Measurements from ENCODE around the gene VEPH1.

The VEPH1 gene

GRCh38 chr3:157249606-157250005 lies 253.6 kb downstream of the VEPH1 start:
- Histone ChIP-seq H2BK120ac (ENCODE audit: low read depth, low read length) (no peak overlapping the region), H4K5ac (ENCODE audit: low read length) (no peak overlapping the region), H3K27me3 (ENCODE audit: insufficient read depth, low read length, poor library complexity) (no peaks in the 10 kb centered on the region), H3K18ac (ENCODE audit: low read length) (no peak overlapping the region), H2BK15ac (replicated peaks; ENCODE audit: low read depth) (no peak overlapping the region), H3K79me2 (ENCODE audit: control insufficient read depth, insufficient read depth, low read length) (no peaks in the 10 kb centered on the region), H3K4me1 (ENCODE audit: control insufficient read depth, low read depth, low read length) (no peaks in the 10 kb centered on the region), H4K8ac (ENCODE audit: low read depth, low read length) (no peak overlapping the region), H3K23ac (ENCODE audit: low read length) (no peak overlapping the region), H3K4ac (ENCODE audit: low read depth, low read length) (no peak overlapping the region), H3K4me2 (ENCODE audit: low read length) (no peak overlapping the region), H3K56ac (ENCODE audit: low read length) (no peak overlapping the region), H3K4me3 (ENCODE audit: low read length) (no peak overlapping the region), H2AK5ac (ENCODE audit: low read length) (no peak overlapping the region), H3K36me3 (ENCODE audit: control insufficient read depth, insufficient read depth, low read length) (no peaks in the 10 kb centered on the region), H3K9ac (ENCODE audit: low read length) (no peak overlapping the region), H3K27ac (ENCODE audit: low read depth, low read length) (no peak overlapping the region), H3K79me1 (ENCODE audit: low read length) (no peaks in the 10 kb centered on the region), H2BK5ac (ENCODE audit: low read length) (no peak overlapping the region)
- DNase-seq, result no peak
- no CpG with 5 or more reads among the region's 5 CpGs for WGBS (ENCODE audit: extremely low coverage, insufficient coverage, low lambda C conversion rate)

- Histone ChIP-seq H3K56ac (ENCODE audit: low read length) (no peak overlapping the region), H3K4me2 (ENCODE audit: low read length) (no peak overlapping the region), H3K27me3 (ENCODE audit: insufficient read depth, low read length, poor library complexity) (no peaks in the 10 kb centered on the region), H3K36me3 (ENCODE audit: control insufficient read depth, insufficient read depth, low read length) (no peaks in the 10 kb centered on the region), H4K5ac (ENCODE audit: low read length) (no peak overlapping the region), H3K79me1 (ENCODE audit: low read length) (no peaks in the 10 kb centered on the region), H2BK15ac (replicated peaks; ENCODE audit: low read depth) (no peak overlapping the region), H3K79me2 (ENCODE audit: control insufficient read depth, insufficient read depth, low read length) (no peaks in the 10 kb centered on the region), H3K18ac (ENCODE audit: low read length) (no peak overlapping the region), H2BK120ac (ENCODE audit: low read depth, low read length) (no peak overlapping the region), H3K23ac (ENCODE audit: low read length) (no peak overlapping the region), H3K4me1 (ENCODE audit: control insufficient read depth, low read depth, low read length) (no peaks in the 10 kb centered on the region), H3K4ac (ENCODE audit: low read depth, low read length) (no peak overlapping the region), H3K4me3 (ENCODE audit: low read length) (no peak overlapping the region), H2BK5ac (ENCODE audit: low read length) (no peak overlapping the region), H3K27ac (ENCODE audit: low read depth, low read length) (no peak overlapping the region), H3K9ac (ENCODE audit: low read length) (no peak overlapping the region), H2AK5ac (ENCODE audit: low read length) (no peak overlapping the region), H4K8ac (ENCODE audit: low read depth, low read length) (no peak overlapping the region)
- DNase-seq, result peak; percentile 77
- WGBS (ENCODE audit: extremely low coverage, insufficient coverage, low lambda C conversion rate), result no CpG with 5 or more reads among the region's 5 CpGs
Measured at GRCh38 chr3:157248590-157249422, 254.4 kb downstream of the VEPH1 start.

GRCh38 chr3:157247391-157247790 lies 255.8 kb downstream of the VEPH1 start:
- H3K27ac ChIP-seq (ENCODE audit: low read depth, low read length), result no peak overlapping the region
- DNase-seq, result no peak
- no CpG with 5 or more reads among the region's 1 CpG for WGBS (ENCODE audit: extremely low coverage, insufficient coverage, low lambda C conversion rate)

GRCh38 chr3:157242836-157243235 lies 260.4 kb downstream of the VEPH1 start:
- no peaks in the 10 kb centered on the region for H3K4me1 ChIP-seq (ENCODE audit: control insufficient read depth, low read depth, low read length)
- H3K23ac ChIP-seq (ENCODE audit: low read length), result no peak overlapping the region
- no peak for DNase-seq
- no peak overlapping the region for H3K4ac ChIP-seq (ENCODE audit: low read depth, low read length)
- H3K18ac ChIP-seq (ENCODE audit: low read length), result no peak overlapping the region
- H3K36me3 ChIP-seq (ENCODE audit: control insufficient read depth, insufficient read depth, low read length), result no peaks in the 10 kb centered on the region
- H3K79me2 ChIP-seq (ENCODE audit: control insufficient read depth, insufficient read depth, low read length), result no peaks in the 10 kb centered on the region
- H3K4me3 ChIP-seq (ENCODE audit: low read length), result no peak overlapping the region
- no CpG with 5 or more reads among the region's 1 CpG for WGBS (ENCODE audit: extremely low coverage, insufficient coverage, low lambda C conversion rate)
- H3K27me3 ChIP-seq (ENCODE audit: insufficient read depth, low read length, poor library complexity), result no peaks in the 10 kb centered on the region
- no peak overlapping the region for H4K5ac ChIP-seq (ENCODE audit: low read length)
- no peak overlapping the region for H2BK15ac ChIP-seq (replicated peaks; ENCODE audit: low read depth)
- H3K27ac ChIP-seq (ENCODE audit: low read depth, low read length), result no peak overlapping the region
- H3K56ac ChIP-seq (ENCODE audit: low read length), result no peak overlapping the region
- no peak overlapping the region for H2BK120ac ChIP-seq (ENCODE audit: low read depth, low read length)
- H3K9ac ChIP-seq (ENCODE audit: low read length), result no peak overlapping the region
- H2BK5ac ChIP-seq (ENCODE audit: low read length), result no peak overlapping the region
- H2AK5ac ChIP-seq (ENCODE audit: low read length), result no peak overlapping the region
- H4K8ac ChIP-seq (ENCODE audit: low read depth, low read length), result no peak overlapping the region
- no peaks in the 10 kb centered on the region for H3K79me1 ChIP-seq (ENCODE audit: low read length)
- no peak overlapping the region for H3K4me2 ChIP-seq (ENCODE audit: low read length)

More at GRCh38 chr3:157247391-157247790, 255.8 kb downstream of the VEPH1 start:
- Histone ChIP-seq H3K23ac (ENCODE audit: low read length) (no peak overlapping the region), H2BK120ac (ENCODE audit: low read depth, low read length) (no peak overlapping the region), H3K79me2 (ENCODE audit: control insufficient read depth, insufficient read depth, low read length) (no peaks in the 10 kb centered on the region), H3K36me3 (ENCODE audit: control insufficient read depth, insufficient read depth, low read length) (no peaks in the 10 kb centered on the region), H2AK5ac (ENCODE audit: low read length) (no peak overlapping the region), H3K4me1 (ENCODE audit: control insufficient read depth, low read depth, low read length) (no peaks in the 10 kb centered on the region), H3K56ac (ENCODE audit: low read length) (no peak overlapping the region), H3K4me2 (ENCODE audit: low read length) (no peak overlapping the region), H3K18ac (ENCODE audit: low read length) (no peak overlapping the region), H2BK5ac (ENCODE audit: low read length) (no peak overlapping the region), H3K79me1 (ENCODE audit: low read length) (no peaks in the 10 kb centered on the region), H2BK15ac (replicated peaks; ENCODE audit: low read depth) (no peak overlapping the region), H3K27me3 (ENCODE audit: insufficient read depth, low read length, poor library complexity) (no peaks in the 10 kb centered on the region), H3K4ac (ENCODE audit: low read depth, low read length) (no peak overlapping the region), H4K5ac (ENCODE audit: low read length) (no peak overlapping the region), H4K8ac (ENCODE audit: low read depth, low read length) (no peak overlapping the region), H3K9ac (ENCODE audit: low read length) (no peak overlapping the region), H3K4me3 (ENCODE audit: low read length) (no peak overlapping the region)

- H4K8ac ChIP-seq (ENCODE audit: low read depth, low read length), result no peak overlapping the region
- H3K9ac ChIP-seq (ENCODE audit: low read length), result no peak overlapping the region
- H3K27me3 ChIP-seq (ENCODE audit: insufficient read depth, low read length, poor library complexity), result no peaks in the 10 kb centered on the region
- no peak overlapping the region for H3K27ac ChIP-seq (ENCODE audit: low read depth, low read length)
- no peak for DNase-seq
- H3K79me1 ChIP-seq (ENCODE audit: low read length), result no peaks in the 10 kb centered on the region
- no peak overlapping the region for H2AK5ac ChIP-seq (ENCODE audit: low read length)
- no peak overlapping the region for H2BK120ac ChIP-seq (ENCODE audit: low read depth, low read length)
- H3K36me3 ChIP-seq (ENCODE audit: control insufficient read depth, insufficient read depth, low read length), result no peaks in the 10 kb centered on the region
- H3K4me1 ChIP-seq (ENCODE audit: control insufficient read depth, low read depth, low read length), result no peaks in the 10 kb centered on the region
- no peaks in the 10 kb centered on the region for H3K79me2 ChIP-seq (ENCODE audit: control insufficient read depth, insufficient read depth, low read length)
- no peak overlapping the region for H3K23ac ChIP-seq (ENCODE audit: low read length)
- H2BK15ac ChIP-seq (replicated peaks; ENCODE audit: low read depth), result no peak overlapping the region
- H3K18ac ChIP-seq (ENCODE audit: low read length), result no peak overlapping the region
- no peak overlapping the region for H3K56ac ChIP-seq (ENCODE audit: low read length)
- WGBS (ENCODE audit: extremely low coverage, insufficient coverage, low lambda C conversion rate), result no CpG with 5 or more reads among the region's 4 CpGs
- H3K4me3 ChIP-seq (ENCODE audit: low read length), result no peak overlapping the region
- no peak overlapping the region for H4K5ac ChIP-seq (ENCODE audit: low read length)
- no peak overlapping the region for H2BK5ac ChIP-seq (ENCODE audit: low read length)
- H3K4ac ChIP-seq (ENCODE audit: low read depth, low read length), result no peak overlapping the region
- no peak overlapping the region for H3K4me2 ChIP-seq (ENCODE audit: low read length)
Measured at GRCh38 chr3:157241599-157241998, 261.6 kb downstream of the VEPH1 start.

DNA sequence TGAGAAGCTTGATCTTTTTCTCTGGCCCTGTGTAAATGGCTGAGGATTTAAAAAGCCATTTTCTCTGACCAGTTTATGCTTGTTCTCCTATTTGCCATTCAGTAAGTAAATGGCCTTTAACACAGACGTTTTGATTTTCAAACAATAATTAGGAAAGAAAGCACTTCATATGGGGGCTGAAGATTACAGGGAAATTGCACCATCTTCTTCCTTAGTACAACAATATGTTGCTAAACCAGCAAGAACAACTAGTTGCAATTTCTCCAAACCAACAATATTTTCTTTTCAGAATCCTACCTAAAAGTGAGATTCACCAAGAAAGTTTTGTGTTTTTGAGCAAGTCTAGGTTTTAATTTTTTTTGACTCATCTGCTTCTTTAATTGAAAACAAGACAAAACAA lies 262.8 kb downstream of the VEPH1 start:
- Histone ChIP-seq H3K9ac (ENCODE audit: low read length) (no peak overlapping the region), H4K5ac (ENCODE audit: low read length) (no peak overlapping the region), H3K4me3 (ENCODE audit: low read length) (no peak overlapping the region), H2AK5ac (ENCODE audit: low read length) (no peak overlapping the region), H3K4me2 (ENCODE audit: low read length) (no peak overlapping the region), H2BK120ac (ENCODE audit: low read depth, low read length) (no peak overlapping the region), H3K23ac (ENCODE audit: low read length) (no peak overlapping the region), H3K18ac (ENCODE audit: low read length) (no peak overlapping the region), H3K4me1 (ENCODE audit: control insufficient read depth, low read depth, low read length) (no peaks in the 10 kb centered on the region), H2BK15ac (replicated peaks; ENCODE audit: low read depth) (no peak overlapping the region), H3K27me3 (ENCODE audit: insufficient read depth, low read length, poor library complexity) (no peaks in the 10 kb centered on the region), H3K36me3 (ENCODE audit: control insufficient read depth, insufficient read depth, low read length) (no peaks in the 10 kb centered on the region), H2BK5ac (ENCODE audit: low read length) (no peak overlapping the region), H4K8ac (ENCODE audit: low read depth, low read length) (no peak overlapping the region), H3K4ac (ENCODE audit: low read depth, low read length) (no peak overlapping the region), H3K56ac (ENCODE audit: low read length) (no peak overlapping the region), H3K79me2 (ENCODE audit: control insufficient read depth, insufficient read depth, low read length) (no peaks in the 10 kb centered on the region), H3K79me1 (ENCODE audit: low read length) (no peaks in the 10 kb centered on the region), H3K27ac (ENCODE audit: low read depth, low read length) (no peak overlapping the region)
- WGBS (ENCODE audit: extremely low coverage, insufficient coverage, low lambda C conversion rate), result no CpG with 5 or more reads among the region's 1 CpG
- no peak for DNase-seq

Measured in mesendoderm (in vitro differentiated cells).